Omental fat pad (tissue), 4 donors: Measurements from ENCODE around the gene ACTR1A. TPM values are rescaled to one million over a fixed set of nuclear protein-coding genes. Genes with fewer than 3 reads are reported as not detected.
A peak's percentile ranks its signal among the peaks of the same experiment; 100 is the strongest.
"Not testable (repeated sequence)": the region's sequence is repeated elsewhere in the genome, so short reads cannot be mapped to it uniquely, and the experiment has no call there.

Experiments used
- ATAC-seq: fragments of 150-250 bp; one replicate; pipeline ENCODE4 v1.9.1; 2016; ENCODE audit warnings: mild to moderate bottlenecking, moderate library complexity; ENCODE audit not compliant: low FRiP score
- DNase-seq: peaks from one replicate; pipeline ENCODE4 v3.0.0-alpha.2; 2019; ENCODE audit warnings: low spot score
- CTCF ChIP-seq, 3 donors: fragments of 450-650 bp; IDR thresholded peaks; one replicate each; pipeline ENCODE4 v1.5.1; 2016 to 2017; ENCODE audit warnings: antibody characterized with exemption in 3 of 3, mild to moderate bottlenecking in 3 of 3, moderate library complexity in 2 of 3
- total RNA-seq, 4 donors: library from RNA; depleted of rRNA; stranded (reverse); fragments of >200 nt; gene quantifications; one replicate each; pipeline ENCODE4 v1.1.0, GENCODE V29; 2016

The ACTR1A gene
- total RNA-seq, 4 donors from 2014 or later: 81.8 to 117 (median 113) TPM

GRCh38 chr10:102542800-102543418 is 40.4 kb upstream of the ACTR1A start:
- peak; percentile 49 for ATAC-seq
- no peak for TF ChIP-seq CTCF (IDR thresholded peaks at IDR 0.05)
- DNase-seq: no peak

GRCh38 chr10:102540023-102540422 is 37.5 kb upstream of the ACTR1A start:
- ATAC-seq (no peak), DNase-seq (no peak)
- no peak for TF ChIP-seq CTCF (IDR thresholded peaks at IDR 0.05)

- DNase-seq: no peak
- no peak for TF ChIP-seq CTCF (IDR thresholded peaks at IDR 0.05)
- ATAC-seq: no peak
Observed at GRCh38 chr10:102538811-102539210, 36.3 kb upstream of the ACTR1A start.

GRCh38 chr10:102537948-102538347 is 35.4 kb upstream of the ACTR1A start:
- DNase-seq: no peak
- no peak for TF ChIP-seq CTCF (IDR thresholded peaks at IDR 0.05)
- ATAC-seq: no peak

- TF ChIP-seq CTCF (IDR thresholded peaks at IDR 0.05): no peak
- DNase-seq (no peak), ATAC-seq (no peak)
Observed at GRCh38 chr10:102537367-102537766, 34.9 kb upstream of the ACTR1A start.

- ATAC-seq (no peak), DNase-seq (no peak)
- TF ChIP-seq CTCF (IDR thresholded peaks at IDR 0.05): no peak
Observed at GRCh38 chr10:102535481-102536147, 33.1 kb upstream of the ACTR1A start.

- not testable (repeated sequence) for DNase-seq, ATAC-seq
Observed at GRCh38 chr10:102534966-102535365, 32.5 kb upstream of the ACTR1A start.
